K562 (cell line): ENCODE data around the gene ZNF768.
A peak's percentile ranks its signal among the peaks of the same experiment; 100 is the strongest.

Experiments
- LARP7 ChIP-seq: fragments of 450-650 bp; IDR thresholded peaks from 2 replicates; pipeline ENCODE4 v1.6.1; 2016
- NCOR1 ChIP-seq: fragments of 450-650 bp; IDR thresholded peaks from 2 replicates; pipeline ENCODE4 v1.6.1; 2016; ENCODE audit warnings: mild to moderate bottlenecking, moderate library complexity
- NRF1 ChIP-seq, 2 experiments: fragments of 450-650 bp; IDR thresholded peaks in 1 of 2; conservative IDR thresholded peaks in 1 of 2; 2 replicates each; pipeline ENCODE4 v1.6.1; 2014; ENCODE audit warnings: mild to moderate bottlenecking in 2 of 2
- POLR2A ChIP-seq: fragments of 450-650 bp; conservative IDR thresholded peaks from 2 replicates; pipeline ENCODE4 v1.6.1; 2016
- RFX5 ChIP-seq: IDR thresholded peaks from 2 replicates; pipeline ENCODE4 v1.6.1; 2011; ENCODE audit warnings: low read depth, mild to moderate bottlenecking, improper control_type of control experiment, low read length
- YY1 ChIP-seq, 3 experiments: IDR thresholded peaks; 2 replicates each; pipeline ENCODE4 v1.6.1; 2011; ENCODE audit warnings: low read length in 2 of 3, mild to moderate bottlenecking in 2 of 3, moderate library complexity in 2 of 3, borderline replicate concordance in 1 of 3, control low read depth in 1 of 3, low read depth in 1 of 3; ENCODE audit not compliant: insufficient read depth in 3 of 3, insufficient replicate concordance in 2 of 3, control insufficient read depth in 1 of 3, insufficient read length in 1 of 3; ENCODE audit errors: extremely low read depth in 1 of 3
- ZNF274 ChIP-seq: IDR thresholded peaks from 2 replicates; pipeline ENCODE4 v1.6.1; 2011; ENCODE audit warnings: low read depth, mild to moderate bottlenecking, low read length, moderate library complexity, borderline replicate concordance
- ZNF780A ChIP-seq: fragments of 250-450 bp; sonication (Bioruptor Pico); IDR thresholded peaks from 2 replicates; pipeline ENCODE4 v1.5.0; 2021; ENCODE audit warnings: mild to moderate bottlenecking
- TF ChIP-seq, protein P1 (sequence below): fragments of 250-450 bp; sonication (Bioruptor Pico); IDR thresholded peaks from 2 replicates; pipeline ENCODE4 v1.5.0; 2021
- TF ChIP-seq, protein P2 (sequence below): fragments of 250-450 bp; sonication (Bioruptor Pico); IDR thresholded peaks from 2 replicates; pipeline ENCODE4 v1.6.1; 2021; ENCODE audit warnings: mild to moderate bottlenecking
- TF ChIP-seq, protein P3 (sequence below): fragments of 250-450 bp; sonication (Bioruptor Pico); IDR thresholded peaks from 2 replicates; pipeline ENCODE4 v1.4.0; 2020; ENCODE audit warnings: mild to moderate bottlenecking, moderate library complexity
- TF ChIP-seq, protein P4 (sequence below): fragments of 250-450 bp; sonication (Bioruptor Pico); IDR thresholded peaks from 2 replicates; pipeline ENCODE4 v1.5.1; 2021; ENCODE audit warnings: mild to moderate bottlenecking
- TF ChIP-seq, protein P5 (sequence below): sonication (generic); formaldehyde crosslinking; IDR thresholded peaks from 2 replicates; pipeline ENCODE4 v1.8.0; 2022; ENCODE audit warnings: mild to moderate bottlenecking, missing genetic modification reagents
- TF ChIP-seq, protein P6 (sequence below), 2 experiments: fragments of 200-800 bp in 1 of 2; sonication (Bioruptor generic) in 1 of 2; sonication (generic) in 1 of 2; formaldehyde crosslinking in 1 of 2; IDR thresholded peaks in 1 of 2; conservative IDR thresholded peaks in 1 of 2; 2 replicates each; pipeline versions ENCODE4 v1.5.0 to v1.6.1; 2016 to 2020; ENCODE audit warnings: missing compliant biosample characterization in 1 of 2, missing genetic modification characterization in 1 of 2, missing genetic modification reagents in 1 of 2

DNA sequence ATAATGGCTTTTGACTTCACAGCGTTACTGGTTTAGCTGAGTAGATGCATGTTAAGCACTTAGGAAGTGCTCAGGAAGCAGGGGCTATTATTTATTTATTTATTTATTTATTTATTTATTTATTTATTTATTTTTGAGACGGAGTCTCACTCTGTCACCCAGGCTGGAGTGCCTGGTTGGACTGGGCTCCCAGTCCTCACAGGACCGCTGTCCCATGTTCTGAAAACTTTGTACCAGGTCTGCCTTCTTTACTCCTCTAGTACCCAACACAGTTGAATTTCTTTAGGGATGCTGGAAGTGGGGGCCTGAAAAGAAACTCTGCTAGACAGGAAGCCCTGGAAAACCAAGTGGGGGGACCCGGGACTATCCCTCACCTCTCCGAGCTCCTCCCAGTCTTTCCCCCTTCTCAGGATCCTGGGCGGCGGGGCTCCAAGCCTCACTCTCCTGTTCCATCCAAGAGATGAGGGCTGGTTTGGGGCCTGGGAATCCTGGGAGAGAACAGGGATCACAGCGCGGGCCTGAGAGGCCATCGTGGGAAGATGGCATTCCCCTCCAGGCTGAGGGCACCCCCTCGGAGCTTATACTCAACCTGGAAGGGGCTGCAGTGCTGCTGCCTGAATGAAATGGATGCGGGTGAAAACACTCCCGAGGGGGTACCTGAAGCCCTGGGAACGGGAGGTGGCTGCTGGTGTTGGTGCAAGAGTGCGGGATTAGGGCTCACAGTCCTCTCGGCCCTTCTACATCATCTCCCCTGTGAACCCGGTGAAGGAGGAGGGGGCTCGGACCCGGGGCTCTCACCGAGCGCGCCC lies 44.5 kb upstream of the ZNF768 start:
- no peak for TF ChIP-seq NRF1 (conservative IDR thresholded peaks at IDR 0.05 in 1 of 2, IDR thresholded peaks at IDR 0.05 in 1 of 2)
- no peak for TF ChIP-seq RFX5
- no peak for TF ChIP-seq NCOR1
- TF ChIP-seq, protein P1, sequence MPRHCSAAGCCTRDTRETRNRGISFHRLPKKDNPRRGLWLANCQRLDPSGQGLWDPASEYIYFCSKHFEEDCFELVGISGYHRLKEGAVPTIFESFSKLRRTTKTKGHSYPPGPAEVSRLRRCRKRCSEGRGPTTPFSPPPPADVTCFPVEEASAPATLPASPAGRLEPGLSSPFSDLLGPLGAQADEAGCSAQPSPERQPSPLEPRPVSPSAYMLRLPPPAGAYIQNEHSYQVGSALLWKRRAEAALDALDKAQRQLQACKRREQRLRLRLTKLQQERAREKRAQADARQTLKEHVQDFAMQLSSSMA (CRISPR knock-in tag): no peak
- no peak for TF ChIP-seq LARP7
- TF ChIP-seq YY1 (IDR thresholded peaks at IDR 0.05; ENCODE audit: borderline replicate concordance in 1 of 3, control insufficient read depth in 1 of 3, extremely low read depth in 1 of 3, insufficient read depth in 3 of 3, insufficient read length in 1 of 3, insufficient replicate concordance in 2 of 3, low read depth in 1 of 3, low read length in 2 of 3): no peak
- TF ChIP-seq, protein P2, sequence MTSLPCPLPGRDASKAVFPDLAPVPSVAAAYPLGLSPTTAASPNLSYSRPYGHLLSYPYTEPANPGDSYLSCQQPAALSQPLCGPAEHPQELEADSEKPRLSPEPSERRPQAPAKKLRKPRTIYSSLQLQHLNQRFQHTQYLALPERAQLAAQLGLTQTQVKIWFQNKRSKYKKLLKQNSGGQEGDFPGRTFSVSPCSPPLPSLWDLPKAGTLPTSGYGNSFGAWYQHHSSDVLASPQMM (CRISPR knock-in tag): no peak
- no peak for TF ChIP-seq ZNF780A (CRISPR knock-in tag)
- TF ChIP-seq, protein P3, sequence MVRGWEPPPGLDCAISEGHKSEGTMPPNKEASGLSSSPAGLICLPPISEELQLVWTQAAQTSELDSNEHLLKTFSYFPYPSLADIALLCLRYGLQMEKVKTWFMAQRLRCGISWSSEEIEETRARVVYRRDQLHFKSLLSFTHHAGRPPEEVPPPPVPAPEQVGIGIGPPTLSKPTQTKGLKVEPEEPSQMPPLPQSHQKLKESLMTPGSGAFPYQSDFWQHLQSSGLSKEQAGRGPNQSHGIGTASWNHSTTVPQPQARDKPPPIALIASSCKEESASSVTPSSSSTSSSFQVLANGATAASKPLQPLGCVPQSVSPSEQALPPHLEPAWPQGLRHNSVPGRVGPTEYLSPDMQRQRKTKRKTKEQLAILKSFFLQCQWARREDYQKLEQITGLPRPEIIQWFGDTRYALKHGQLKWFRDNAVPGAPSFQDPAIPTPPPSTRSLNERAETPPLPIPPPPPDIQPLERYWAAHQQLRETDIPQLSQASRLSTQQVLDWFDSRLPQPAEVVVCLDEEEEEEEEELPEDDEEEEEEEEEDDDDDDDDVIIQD: no peak
- no peak for TF ChIP-seq ZNF274
- no peak for TF ChIP-seq POLR2A
- TF ChIP-seq, protein P4, sequence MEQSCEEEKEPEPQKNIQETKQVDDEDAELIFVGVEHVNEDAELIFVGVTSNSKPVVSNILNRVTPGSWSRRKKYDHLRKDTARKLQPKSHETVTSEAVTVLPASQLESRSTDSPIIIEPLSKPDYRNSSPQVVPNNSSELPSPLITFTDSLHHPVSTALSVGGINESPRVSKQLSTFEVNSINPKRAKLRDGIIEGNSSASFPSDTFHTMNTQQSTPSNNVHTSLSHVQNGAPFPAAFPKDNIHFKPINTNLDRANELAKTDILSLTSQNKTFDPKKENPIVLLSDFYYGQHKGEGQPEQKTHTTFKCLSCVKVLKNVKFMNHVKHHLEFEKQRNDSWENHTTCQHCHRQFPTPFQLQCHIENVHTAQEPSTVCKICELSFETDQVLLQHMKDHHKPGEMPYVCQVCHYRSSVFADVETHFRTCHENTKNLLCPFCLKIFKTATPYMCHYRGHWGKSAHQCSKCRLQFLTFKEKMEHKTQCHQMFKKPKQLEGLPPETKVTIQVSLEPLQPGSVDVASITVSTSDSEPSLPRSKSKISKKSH (CRISPR knock-in tag): no peak
- TF ChIP-seq, protein P5, sequence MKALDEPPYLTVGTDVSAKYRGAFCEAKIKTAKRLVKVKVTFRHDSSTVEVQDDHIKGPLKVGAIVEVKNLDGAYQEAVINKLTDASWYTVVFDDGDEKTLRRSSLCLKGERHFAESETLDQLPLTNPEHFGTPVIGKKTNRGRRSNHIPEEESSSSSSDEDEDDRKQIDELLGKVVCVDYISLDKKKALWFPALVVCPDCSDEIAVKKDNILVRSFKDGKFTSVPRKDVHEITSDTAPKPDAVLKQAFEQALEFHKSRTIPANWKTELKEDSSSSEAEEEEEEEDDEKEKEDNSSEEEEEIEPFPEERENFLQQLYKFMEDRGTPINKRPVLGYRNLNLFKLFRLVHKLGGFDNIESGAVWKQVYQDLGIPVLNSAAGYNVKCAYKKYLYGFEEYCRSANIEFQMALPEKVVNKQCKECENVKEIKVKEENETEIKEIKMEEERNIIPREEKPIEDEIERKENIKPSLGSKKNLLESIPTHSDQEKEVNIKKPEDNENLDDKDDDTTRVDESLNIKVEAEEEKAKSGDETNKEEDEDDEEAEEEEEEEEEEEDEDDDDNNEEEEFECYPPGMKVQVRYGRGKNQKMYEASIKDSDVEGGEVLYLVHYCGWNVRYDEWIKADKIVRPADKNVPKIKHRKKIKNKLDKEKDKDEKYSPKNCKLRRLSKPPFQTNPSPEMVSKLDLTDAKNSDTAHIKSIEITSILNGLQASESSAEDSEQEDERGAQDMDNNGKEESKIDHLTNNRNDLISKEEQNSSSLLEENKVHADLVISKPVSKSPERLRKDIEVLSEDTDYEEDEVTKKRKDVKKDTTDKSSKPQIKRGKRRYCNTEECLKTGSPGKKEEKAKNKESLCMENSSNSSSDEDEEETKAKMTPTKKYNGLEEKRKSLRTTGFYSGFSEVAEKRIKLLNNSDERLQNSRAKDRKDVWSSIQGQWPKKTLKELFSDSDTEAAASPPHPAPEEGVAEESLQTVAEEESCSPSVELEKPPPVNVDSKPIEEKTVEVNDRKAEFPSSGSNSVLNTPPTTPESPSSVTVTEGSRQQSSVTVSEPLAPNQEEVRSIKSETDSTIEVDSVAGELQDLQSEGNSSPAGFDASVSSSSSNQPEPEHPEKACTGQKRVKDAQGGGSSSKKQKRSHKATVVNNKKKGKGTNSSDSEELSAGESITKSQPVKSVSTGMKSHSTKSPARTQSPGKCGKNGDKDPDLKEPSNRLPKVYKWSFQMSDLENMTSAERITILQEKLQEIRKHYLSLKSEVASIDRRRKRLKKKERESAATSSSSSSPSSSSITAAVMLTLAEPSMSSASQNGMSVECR (CRISPR knock-in tag): 0 out of 2 replicates have a peak, but pooled peaks have one; percentile 17
- TF ChIP-seq, protein P6, sequence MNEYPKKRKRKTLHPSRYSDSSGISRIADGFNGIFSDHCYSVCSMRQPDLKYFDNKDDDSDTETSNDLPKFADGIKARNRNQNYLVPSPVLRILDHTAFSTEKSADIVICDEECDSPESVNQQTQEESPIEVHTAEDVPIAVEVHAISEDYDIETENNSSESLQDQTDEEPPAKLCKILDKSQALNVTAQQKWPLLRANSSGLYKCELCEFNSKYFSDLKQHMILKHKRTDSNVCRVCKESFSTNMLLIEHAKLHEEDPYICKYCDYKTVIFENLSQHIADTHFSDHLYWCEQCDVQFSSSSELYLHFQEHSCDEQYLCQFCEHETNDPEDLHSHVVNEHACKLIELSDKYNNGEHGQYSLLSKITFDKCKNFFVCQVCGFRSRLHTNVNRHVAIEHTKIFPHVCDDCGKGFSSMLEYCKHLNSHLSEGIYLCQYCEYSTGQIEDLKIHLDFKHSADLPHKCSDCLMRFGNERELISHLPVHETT (CRISPR knock-in tag; conservative IDR thresholded peaks at IDR 0.05 in 1 of 2, IDR thresholded peaks at IDR 0.05 in 1 of 2): no peak
